Choroid plexus epithelial cell (primary cell): Measurements from ENCODE around the gene CAND2.

Source experiments
- DNase-seq: peaks from one replicate; pipeline ENCODE4 v3.0.0-alpha.2; 2010; ENCODE audit warnings: low read depth
- H3K4me3 ChIP-seq: 2 replicates; pipeline ENCODE4 v1.5.1; 2011; ENCODE audit warnings: low read depth, mild to moderate bottlenecking, control low read depth, low read length, moderate library complexity
- CTCF ChIP-seq: conservative IDR thresholded peaks from 2 replicates; pipeline ENCODE4 v1.5.1; 2011; ENCODE audit warnings: low read depth, mild to moderate bottlenecking, control low read depth, inconsistent platforms, low read length, moderate library complexity

CAND2 gene

GRCh38 chr3:12796171-12797123, at the start of gene CAND2:
Gene CAND2, plus strand, starts transcription at chr3:12796680. Its CDS starts 41 bp downstream, at chr3:12796721.
- no peak for TF ChIP-seq CTCF
- peak; percentile 37 for DNase-seq
- peak within 1 kb of the TSS; percentile 67 for H3K4me3 ChIP-seq

- H3K4me3 ChIP-seq = no peak overlapping the region
- DNase-seq = no peak
- no peak for TF ChIP-seq CTCF
These were observed 48.0 kb upstream of the CAND2 start for GRCh38 chr3:12748477-12748876.

GRCh38 chr3:12750223-12750622, 46.3 kb upstream of the CAND2 start:
- peak; percentile 76 for DNase-seq
- no peak for TF ChIP-seq CTCF
- no peak overlapping the region for H3K4me3 ChIP-seq

- TF ChIP-seq CTCF = no peak
- H3K4me3 ChIP-seq = no peak overlapping the region
- DNase-seq = peak; percentile 62
These were observed 45.8 kb upstream of the CAND2 start for GRCh38 chr3:12750658-12751071.

GRCh38 chr3:12751571-12751970, 44.9 kb upstream of the CAND2 start:
- TF ChIP-seq CTCF = no peak
- no peak for DNase-seq
- no peak overlapping the region for H3K4me3 ChIP-seq

GRCh38 chr3:12752102-12752501, 44.4 kb upstream of the CAND2 start:
- TF ChIP-seq CTCF = no peak
- no peak for DNase-seq

GRCh38 chr3:12752809-12753208, 43.7 kb upstream of the CAND2 start:
- H3K4me3 ChIP-seq = no peak overlapping the region
- DNase-seq = no peak
- TF ChIP-seq CTCF = no peak

More at GRCh38 chr3:12752102-12752501, 44.4 kb upstream of the CAND2 start:
- H3K4me3 ChIP-seq = no peak overlapping the region
